Activated T-cell treated with anti-CD3 and anti-CD28 coated beads, Interleukin-2, amount 50 U/mL, for 72 hours (primary cell): ENCODE results near the gene GPR107. TPM values are rescaled to one million over a fixed set of nuclear protein-coding genes. Genes with fewer than 3 reads are reported as not detected.

Experiments
- ATAC-seq, 2 donors: fragments of 150-1000 bp; cut with Tn5 transposase; replicated peaks in 1 of 2; 2 replicates each; pipeline ENCODE4 v1.10.0; 2021; ENCODE audit warnings: moderate library complexity in 2 of 2, mild to moderate bottlenecking in 1 of 2
- DNase-seq, 2 donors: peaks; one replicate each; pipeline ENCODE4 v3.0.0; 2021 to 2022; ENCODE audit warnings: mixed read lengths in 1 of 2
- H3K27ac Mint-ChIP-seq: one replicate; pipeline ENCODE4 v1.8.0; 2022; ENCODE audit warnings: mild to moderate bottlenecking, moderate library complexity, mixed read lengths
- H3K27me3 Mint-ChIP-seq: one replicate; pipeline ENCODE4 v1.8.0; 2022; ENCODE audit warnings: low read depth, mixed read lengths
- H3K36me3 Mint-ChIP-seq, 2 donors: one replicate each; pipeline ENCODE4 v1.8.0; 2022; ENCODE audit warnings: mixed read lengths in 2 of 2, mild to moderate bottlenecking in 1 of 2; ENCODE audit not compliant: insufficient read depth in 2 of 2
- H3K4me1 Mint-ChIP-seq: one replicate; pipeline ENCODE4 v1.8.0; 2022; ENCODE audit warnings: low read depth, mixed read lengths
- H3K4me3 Mint-ChIP-seq, 2 donors: one replicate each; pipeline ENCODE4 v1.8.0; 2022; ENCODE audit warnings: mild to moderate bottlenecking in 2 of 2, mixed read lengths in 2 of 2, moderate library complexity in 2 of 2
- H3K9me3 Mint-ChIP-seq, 2 donors: one replicate each; pipeline ENCODE4 v1.8.0; 2022; ENCODE audit warnings: mixed read lengths in 2 of 2
- total RNA-seq, 2 donors: library from RNA; stranded (reverse); gene quantifications; one replicate each; pipeline ENCODE4 v1.2.3, GENCODE V29; 2022

Gene GPR107
- total RNA-seq, 2 donors from 2014 or later = 27.3 to 31.7 TPM

DNA sequence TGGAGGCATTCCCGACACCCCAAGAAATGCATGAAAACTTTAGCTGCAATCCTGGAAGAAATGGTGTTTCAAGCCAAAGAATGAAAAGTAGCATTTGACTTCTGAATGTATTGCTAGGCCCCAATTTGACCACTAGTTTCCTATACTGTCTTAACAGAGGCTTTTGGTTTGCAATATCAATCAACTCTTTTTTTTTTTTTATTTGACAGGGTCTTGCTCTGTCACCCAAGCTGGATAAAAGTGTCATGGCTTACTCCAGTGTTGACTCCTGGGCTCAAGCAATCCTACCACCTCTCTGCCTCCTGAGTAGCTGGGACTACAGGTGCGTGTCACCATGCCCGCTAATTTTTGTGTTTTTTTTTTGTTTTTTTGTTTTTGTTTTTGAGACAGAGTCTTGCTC lies 3.2 kb upstream of the GPR107 start:
- Mint-ChIP-seq H3K27me3 (no peaks in the 10 kb centered on the region), H3K4me3 (peak overlapping the region; percentile 10 to 18), H3K27ac (peak overlapping the region; percentile 88), H3K9me3 (no peaks in the 10 kb centered on the region), H3K4me1 (peaks cover 45% of the 10 kb centered on the region), H3K36me3 (peaks cover 2 to 3% of the 10 kb centered on the region in 2 donors)
- no peak for DNase-seq
- ATAC-seq = peak in 1 of 2 donors; percentile 15

DNA sequence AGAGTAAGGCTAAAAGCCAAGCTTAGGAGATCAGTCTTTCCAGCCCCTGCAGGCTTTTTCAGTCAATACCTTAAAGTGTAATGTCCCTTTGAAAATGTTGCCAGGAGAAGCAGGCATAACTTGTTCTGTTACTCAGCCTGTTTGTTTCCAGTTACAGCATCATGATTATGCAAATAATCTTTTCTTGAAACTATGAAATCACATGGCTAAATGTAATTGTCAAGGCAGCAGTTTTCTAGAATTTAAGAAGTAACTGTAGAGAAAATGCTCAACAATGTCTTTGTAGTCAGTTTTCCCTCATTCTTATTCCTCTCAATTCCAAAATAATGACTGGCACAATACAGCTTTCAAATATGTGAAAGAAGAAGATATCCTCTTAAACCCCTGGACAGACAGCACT lies 1.9 kb upstream of the GPR107 start:
- Mint-ChIP-seq H3K27ac (peak overlapping the region; percentile 85), H3K4me3 (peak overlapping the region; percentile 58 to 98), H3K4me1 (peaks cover 38% of the 10 kb centered on the region), H3K9me3 (no peaks in the 10 kb centered on the region), H3K36me3 (peaks cover 2 to 3% of the 10 kb centered on the region in 2 donors), H3K27me3 (no peaks in the 10 kb centered on the region)
- DNase-seq (no peak), ATAC-seq (peak in 1 of 2 donors; percentile 15)

DNA sequence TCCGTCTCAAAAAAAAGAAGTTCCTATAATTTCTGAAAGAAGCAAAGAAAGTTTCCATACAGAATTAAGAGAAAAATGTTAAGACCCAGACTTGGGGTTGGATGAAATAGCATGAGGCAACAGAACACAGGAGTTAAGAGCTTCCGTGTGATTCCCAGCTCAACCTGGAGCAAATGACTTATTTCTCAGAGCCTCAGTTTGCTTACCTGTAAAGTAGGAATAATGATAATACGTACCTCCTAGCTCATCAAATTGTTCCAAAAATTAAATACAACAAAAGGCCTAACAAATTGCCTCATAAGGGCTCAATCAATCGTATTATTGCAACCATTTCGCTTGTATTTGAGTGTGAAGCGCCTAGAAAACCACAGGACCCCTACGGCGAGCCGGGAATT lies 600 bp upstream of the GPR107 start:
- Mint-ChIP-seq H3K4me3 (peak overlapping the region; percentile 93 to 98), H3K9me3 (no peaks in the 10 kb centered on the region), H3K27me3 (no peaks in the 10 kb centered on the region), H3K27ac (peak overlapping the region; percentile 73), H3K36me3 (peaks cover 4% of the 10 kb centered on the region in 2 donors), H3K4me1 (peaks cover 41% of the 10 kb centered on the region)
- ATAC-seq (no peak), DNase-seq (no peak)

DNA sequence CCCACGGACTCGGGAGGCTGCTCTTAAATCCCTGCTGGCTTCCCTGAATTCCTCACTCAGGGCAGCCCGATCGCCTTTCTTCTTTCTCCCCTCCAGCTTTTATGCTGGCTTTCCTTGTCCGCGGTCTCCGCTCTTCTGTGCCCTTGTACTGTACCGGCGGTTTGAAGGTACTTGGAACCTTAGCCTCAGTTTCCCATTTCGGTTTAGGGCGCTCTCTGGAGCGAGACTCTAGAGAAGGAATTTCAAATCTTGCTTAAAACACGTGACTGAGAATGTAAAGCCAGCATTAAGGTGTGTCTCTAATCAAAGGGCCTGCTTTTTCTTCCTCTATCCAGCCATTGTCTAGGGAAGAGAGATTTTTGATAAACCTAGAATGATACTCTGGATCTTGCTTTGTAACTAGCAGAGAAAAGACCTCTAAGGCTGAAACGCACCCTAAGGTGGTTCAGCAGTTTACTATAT lies 650 bp downstream of the GPR107 start:
- Mint-ChIP-seq H3K4me3 (peak overlapping the region; percentile 93 to 98), H3K9me3 (no peaks in the 10 kb centered on the region), H3K27me3 (no peaks in the 10 kb centered on the region), H3K36me3 (peaks cover 8 to 11% of the 10 kb centered on the region in 2 donors), H3K4me1 (peaks cover 42% of the 10 kb centered on the region), H3K27ac (peak overlapping the region; percentile 98)
- ATAC-seq (no peak), DNase-seq (no peak)

DNA sequence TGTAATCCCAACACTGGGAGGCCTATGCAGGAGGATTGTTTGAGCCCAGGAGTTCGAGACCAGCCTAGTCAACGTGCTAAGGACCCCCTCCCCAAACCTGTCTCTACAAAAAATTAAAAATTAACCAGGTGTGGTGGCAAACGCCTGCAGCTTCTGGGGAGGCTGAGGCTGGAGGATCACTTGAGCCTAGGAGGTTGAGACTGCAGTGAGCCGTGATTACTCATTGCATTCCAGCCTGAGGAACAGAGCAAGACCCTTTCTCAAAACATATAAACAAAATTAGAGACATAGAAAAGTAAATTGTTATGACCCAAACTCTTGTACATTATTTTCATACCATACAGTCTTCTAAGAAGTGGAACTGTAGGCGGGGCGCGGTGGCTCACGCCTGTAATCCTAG lies 1.1 kb downstream of the GPR107 start:
- DNase-seq (no peak), ATAC-seq (no peak)
- H3K36me3 Mint-ChIP-seq = peaks cover 8 to 15% of the 10 kb centered on the region in 2 donors
- H3K27me3 Mint-ChIP-seq = no peaks in the 10 kb centered on the region
- peak overlapping the region; percentile 93 to 98 for H3K4me3 Mint-ChIP-seq
- peak overlapping the region; percentile 98 for H3K27ac Mint-ChIP-seq
- H3K4me1 Mint-ChIP-seq = peaks cover 42% of the 10 kb centered on the region
- H3K9me3 Mint-ChIP-seq = no peaks in the 10 kb centered on the region

DNA sequence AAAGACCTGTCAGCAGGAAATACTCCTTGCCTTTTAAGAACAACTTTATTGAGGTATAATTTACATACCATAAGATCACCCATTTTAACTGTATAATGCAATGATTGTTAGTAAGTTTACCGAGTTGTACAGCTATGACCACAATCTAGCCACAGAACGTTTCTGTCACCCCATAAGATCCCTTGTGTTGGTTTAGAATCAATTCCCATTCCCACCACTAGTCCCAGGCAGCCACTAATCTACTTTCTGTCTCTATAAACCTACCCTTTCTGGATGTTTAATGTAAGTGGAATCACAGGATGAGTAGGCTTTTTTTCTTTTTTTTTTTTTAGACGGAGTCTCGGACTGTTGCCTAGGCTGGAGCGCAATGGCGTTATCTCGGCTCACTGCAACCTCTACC lies 4.4 kb downstream of the GPR107 start:
- Mint-ChIP-seq H3K9me3 (no peaks in the 10 kb centered on the region), H3K27ac (peak overlapping the region; percentile 38), H3K4me3 (no peak overlapping the region), H3K27me3 (no peaks in the 10 kb centered on the region), H3K4me1 (peaks cover 30% of the 10 kb centered on the region), H3K36me3 (peaks cover 8 to 19% of the 10 kb centered on the region in 2 donors)
- DNase-seq (no peak), ATAC-seq (no peak)

DNA sequence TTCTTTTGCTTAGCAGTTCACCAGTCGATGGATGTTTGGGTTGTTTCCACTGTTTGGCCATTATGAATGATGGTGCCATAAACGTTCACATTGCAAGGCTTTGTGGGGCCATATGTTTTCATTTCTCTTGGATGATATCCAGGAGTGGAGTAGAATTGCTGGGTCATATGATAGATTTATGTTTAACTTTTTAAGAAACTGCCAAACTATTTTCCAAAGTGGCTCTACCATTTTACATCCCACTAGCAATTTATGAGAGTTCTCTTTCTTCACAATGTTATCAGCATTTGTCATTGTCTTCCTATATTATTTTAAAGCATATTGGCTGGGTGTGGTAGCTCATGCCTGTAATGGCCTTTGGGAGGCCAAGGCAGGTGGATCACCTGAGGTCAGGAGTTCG lies 5.2 kb downstream of the GPR107 start:
- Mint-ChIP-seq H3K9me3 (no peaks in the 10 kb centered on the region), H3K4me3 (no peak overlapping the region), H3K27ac (no peak overlapping the region), H3K36me3 (peaks cover 8 to 19% of the 10 kb centered on the region in 2 donors), H3K27me3 (no peaks in the 10 kb centered on the region), H3K4me1 (peaks cover 30% of the 10 kb centered on the region)
- ATAC-seq = no peak
- no peak for DNase-seq

DNA sequence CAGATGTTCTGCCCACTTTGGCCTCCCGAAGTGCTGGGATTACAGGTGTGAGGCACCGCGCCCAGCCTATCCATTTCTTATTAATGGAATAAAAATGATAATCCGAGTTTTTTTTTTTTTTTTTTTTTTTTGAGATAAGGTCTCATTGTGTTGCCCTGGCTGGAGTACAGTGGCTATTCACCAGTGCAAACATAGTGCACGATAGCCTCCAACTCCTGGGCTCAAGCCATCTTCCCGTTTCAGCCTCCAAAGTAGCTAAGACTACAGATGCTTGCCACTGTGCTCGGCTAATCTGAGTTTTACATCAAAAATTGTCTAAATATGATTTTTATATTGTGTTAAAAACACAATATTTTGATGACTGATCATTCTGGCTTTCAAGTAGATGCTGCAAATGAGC lies 6.6 kb downstream of the GPR107 start:
- H3K27me3 Mint-ChIP-seq = no peaks in the 10 kb centered on the region
- no peak overlapping the region for H3K27ac Mint-ChIP-seq
- H3K4me1 Mint-ChIP-seq = peaks cover 20% of the 10 kb centered on the region
- ATAC-seq = no peak
- H3K36me3 Mint-ChIP-seq = peaks cover 4 to 18% of the 10 kb centered on the region in 2 donors
- DNase-seq = no peak
- H3K9me3 Mint-ChIP-seq = no peaks in the 10 kb centered on the region
- H3K4me3 Mint-ChIP-seq = no peak overlapping the region

DNA sequence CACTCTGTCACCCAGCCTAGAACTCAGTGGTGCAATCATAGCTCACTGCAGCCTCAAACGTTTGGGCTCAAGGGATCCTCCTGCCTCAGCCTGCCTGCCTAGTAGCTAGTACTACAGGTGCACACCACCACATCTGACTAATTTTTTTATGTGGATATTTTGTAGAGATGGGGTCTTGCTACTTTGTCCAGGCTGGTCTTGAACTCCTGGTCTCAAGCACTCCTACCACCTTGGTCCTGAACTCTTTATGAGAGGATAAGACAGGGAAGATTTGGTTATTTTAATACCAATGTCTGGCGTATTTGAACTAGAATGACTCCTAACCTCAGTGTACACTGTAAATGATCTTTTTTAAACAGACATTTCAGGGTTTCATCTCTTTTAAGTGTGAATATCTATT lies 9.0 kb downstream of the GPR107 start:
- DNase-seq (no peak), ATAC-seq (no peak)
- Mint-ChIP-seq H3K4me1 (peaks cover 21% of the 10 kb centered on the region), H3K4me3 (no peak overlapping the region), H3K36me3 (peaks cover 4 to 17% of the 10 kb centered on the region in 2 donors), H3K9me3 (peaks cover 0 to 3% of the 10 kb centered on the region in 2 donors), H3K27me3 (no peaks in the 10 kb centered on the region), H3K27ac (no peak overlapping the region)

DNA sequence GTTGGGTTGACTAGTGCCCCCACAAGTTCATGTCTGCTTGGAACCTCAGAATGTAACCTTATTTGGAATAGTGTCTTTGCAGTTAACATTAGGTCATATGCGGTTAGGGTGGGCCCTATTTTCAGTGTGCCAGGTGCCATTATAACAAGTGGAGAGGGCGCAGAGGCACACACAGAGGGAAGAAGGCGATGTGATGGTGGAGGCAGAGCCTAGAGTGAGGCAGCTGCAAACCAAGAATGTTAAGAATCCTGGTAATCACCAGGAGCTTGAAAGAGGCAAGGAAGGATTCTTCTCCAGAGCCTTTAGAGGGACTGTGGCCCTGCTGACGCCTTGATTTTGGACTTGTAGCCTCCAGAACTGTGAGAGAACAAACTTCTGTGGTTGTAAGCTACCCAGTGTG lies 10.9 kb downstream of the GPR107 start:
- no peaks in the 10 kb centered on the region for H3K27me3 Mint-ChIP-seq

DNA sequence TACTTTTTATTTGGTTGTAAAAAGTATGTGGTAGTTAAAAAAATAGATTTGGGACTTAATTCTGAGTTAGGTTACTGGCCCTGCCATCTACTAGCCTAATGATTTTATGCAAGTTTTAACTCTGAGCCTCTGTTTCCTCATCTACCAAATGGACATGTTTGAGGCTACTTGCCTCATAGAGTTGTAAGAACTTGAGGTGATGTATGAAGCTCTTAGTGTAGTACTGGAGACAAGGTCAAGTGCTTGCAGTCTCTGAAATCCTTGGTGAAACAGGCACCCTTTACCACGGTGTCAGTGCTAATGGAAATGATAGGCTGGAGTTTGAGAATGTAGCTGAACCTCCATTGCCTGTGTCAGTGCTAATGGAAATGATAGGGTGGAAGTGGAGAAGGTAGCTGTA lies 15.3 kb downstream of the GPR107 start:
- no peak for DNase-seq
- peaks cover 37% of the 10 kb centered on the region for H3K4me1 Mint-ChIP-seq
- peaks cover 0 to 3% of the 10 kb centered on the region in 2 donors for H3K9me3 Mint-ChIP-seq
- H3K27me3 Mint-ChIP-seq = no peaks in the 10 kb centered on the region
- peak overlapping the region; percentile 11 to 12 for H3K4me3 Mint-ChIP-seq
- H3K27ac Mint-ChIP-seq = peak overlapping the region; percentile 43
- no peak for ATAC-seq
- peaks cover 2% of the 10 kb centered on the region in 2 donors for H3K36me3 Mint-ChIP-seq

More for the DNA sequence above, 10.9 kb downstream of the GPR107 start:
- DNase-seq (no peak), ATAC-seq (no peak)
- Mint-ChIP-seq H3K36me3 (peaks cover 0 to 6% of the 10 kb centered on the region in 2 donors), H3K9me3 (peaks cover 0 to 3% of the 10 kb centered on the region in 2 donors), H3K4me1 (peaks cover 35% of the 10 kb centered on the region), H3K4me3 (no peak overlapping the region), H3K27ac (no peak overlapping the region)

DNA sequence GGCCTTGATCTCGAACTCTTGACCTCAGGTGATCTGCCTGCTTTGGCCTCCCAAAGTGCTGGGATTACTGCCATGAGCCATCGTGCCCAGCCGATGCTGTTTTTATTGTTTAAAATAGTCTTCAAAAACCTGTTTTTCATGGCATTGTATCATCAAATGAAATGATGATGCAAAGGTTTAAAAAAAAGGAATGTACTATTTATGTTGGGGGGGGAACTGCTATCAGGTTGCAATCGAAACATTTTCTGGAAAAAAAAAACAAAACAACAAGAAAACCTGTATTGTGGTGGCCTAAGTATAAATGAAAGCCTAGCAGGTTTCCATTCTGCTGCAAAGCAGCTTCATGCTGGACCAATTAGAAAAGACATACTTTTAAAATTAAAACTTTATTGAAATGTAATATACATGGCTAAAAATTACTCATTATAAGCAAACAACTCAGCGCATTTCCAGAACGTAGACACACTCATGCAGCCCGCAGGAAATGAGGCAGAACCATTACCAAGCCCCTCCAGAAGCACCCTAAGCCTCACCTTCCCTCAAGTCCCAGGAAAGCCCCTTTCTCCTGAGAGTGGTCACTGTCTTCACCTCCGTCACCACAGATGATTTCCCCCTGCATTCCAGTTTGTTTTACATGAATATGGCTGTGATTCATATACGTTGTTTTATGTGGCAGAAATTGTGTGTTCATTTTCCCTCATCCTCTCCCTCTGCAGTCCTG lies 19.0 kb downstream of the GPR107 start:
- Mint-ChIP-seq H3K36me3 (peaks cover 3 to 4% of the 10 kb centered on the region in 2 donors), H3K4me1 (peaks cover 46% of the 10 kb centered on the region)

DNA sequence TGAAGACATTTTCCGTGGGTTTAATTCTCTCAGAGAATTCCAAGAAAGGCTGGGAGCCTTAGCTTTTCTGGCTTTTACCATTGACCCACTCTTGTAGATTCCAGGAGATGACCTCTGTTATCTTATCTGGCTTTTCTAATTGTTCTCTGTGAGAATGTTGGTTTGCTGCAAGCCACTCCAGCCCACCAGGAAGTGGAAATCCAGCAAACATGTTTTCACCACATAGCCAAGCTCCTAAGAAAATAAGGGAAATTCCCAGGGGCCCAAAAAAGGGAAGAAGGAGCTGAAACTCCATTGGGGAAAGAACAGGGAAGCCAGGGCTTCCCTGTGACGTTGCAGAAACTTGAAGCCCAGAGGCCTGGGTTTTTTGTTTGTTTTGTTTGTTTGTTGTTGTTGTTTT lies 19.7 kb downstream of the GPR107 start:
- Mint-ChIP-seq H3K27me3 (no peaks in the 10 kb centered on the region), H3K4me1 (peaks cover 39% of the 10 kb centered on the region), H3K27ac (peak overlapping the region; percentile 66), H3K36me3 (peaks cover 3 to 5% of the 10 kb centered on the region in 2 donors), H3K4me3 (peak overlapping the region in 1 of 2 donors; percentile 62), H3K9me3 (no peaks in the 10 kb centered on the region)
- DNase-seq (no peak), ATAC-seq (no peak)

More for the DNA sequence above, 19.0 kb downstream of the GPR107 start:
- Mint-ChIP-seq H3K9me3 (no peaks in the 10 kb centered on the region), H3K27me3 (no peaks in the 10 kb centered on the region), H3K4me3 (peak overlapping the region in 1 of 2 donors; percentile 69), H3K27ac (peak overlapping the region; percentile 66)
- peak; percentile 82 to 95 for ATAC-seq
- peak; percentile 36 to 38 for DNase-seq
